Right cardiac atrium (tissue), 5 donors: ENCODE measurements around the gene AP4B1. TPM values are rescaled to one million over a fixed set of nuclear protein-coding genes. Genes with fewer than 3 reads are reported as not detected.

Experiments used
- ATAC-seq, 2 donors: fragments of 200-7000 bp; cut with Tn5 transposase; one replicate each; pipeline versions ENCODE4 v1.8.0 to v1.9.1; 2020; ENCODE audit warnings: moderate library complexity in 2 of 2, mild to moderate bottlenecking in 1 of 2
- DNase-seq, 3 donors: peaks; one replicate each; pipeline ENCODE4 v3.0.0-alpha.2; 2020
- H3K27ac ChIP-seq: one replicate; pipeline ENCODE4 v1.5.1; 2013; ENCODE audit warnings: mild to moderate bottlenecking, low read length, control low read depth, moderate library complexity
- H3K27me3 ChIP-seq: one replicate; pipeline ENCODE4 v1.6.1; 2013; ENCODE audit not compliant: control insufficient read depth, insufficient read depth
- H3K4me1 ChIP-seq: one replicate; pipeline ENCODE4 v1.6.1; 2013; ENCODE audit warnings: low read length; ENCODE audit not compliant: control insufficient read depth, insufficient read depth
- H3K4me3 ChIP-seq: one replicate; pipeline ENCODE4 v1.5.1; 2013; ENCODE audit warnings: low read length, control low read depth
- H3K9me3 ChIP-seq: one replicate; pipeline ENCODE4 v1.6.1; 2013; ENCODE audit warnings: low read length; ENCODE audit not compliant: control insufficient read depth
- WGBS: extraction: QIAGEN DNeasy Blood & Tissue Kit; methylation state at CpG from one replicate; pipeline ENCODE4 v1.1.7; 2013; 5-methylcytosine and 5-hydroxymethylcytosine counted together
- intact Hi-C, 4 donors: fragments of 100-400 bp; cut with DNase I; formaldehyde crosslinking; loops; one replicate each; pipeline versions ENCODE4 v1.11.0 to v1.14.0; 2022 to 2023
- polyA plus RNA-seq: library from polyadenylated mRNA; stranded (reverse); fragments of 200-250 nt; gene quantifications from one replicate; pipeline ENCODE4 v1.2.3, GENCODE V29; 2013
- total RNA-seq, 4 donors: library from RNA; stranded (reverse); fragmentation: NEBNext Ultra II Directional; extraction: Animal tissue kit (Norgen Biotek cat#: 25700); gene quantifications; one replicate each; pipeline ENCODE4 v1.2.1, GENCODE V29; 2021
- donor health status: healthy with polysubstance abuse.
- donor health status: DM: no; HTN: yes; CAD: no.
- donor health status: DM: no; HTN: no; CAD: no.
- donor health status: DM: no; HTN: yes; CAD: no; lungs with severe emphysema.
- donor health status: DM: yes; HTN: yes; CAD: no.

Gene AP4B1
- total and polyA plus RNA-seq, 5 donors: 8.9 to 16.7 (median 15.6) TPM

DNA sequence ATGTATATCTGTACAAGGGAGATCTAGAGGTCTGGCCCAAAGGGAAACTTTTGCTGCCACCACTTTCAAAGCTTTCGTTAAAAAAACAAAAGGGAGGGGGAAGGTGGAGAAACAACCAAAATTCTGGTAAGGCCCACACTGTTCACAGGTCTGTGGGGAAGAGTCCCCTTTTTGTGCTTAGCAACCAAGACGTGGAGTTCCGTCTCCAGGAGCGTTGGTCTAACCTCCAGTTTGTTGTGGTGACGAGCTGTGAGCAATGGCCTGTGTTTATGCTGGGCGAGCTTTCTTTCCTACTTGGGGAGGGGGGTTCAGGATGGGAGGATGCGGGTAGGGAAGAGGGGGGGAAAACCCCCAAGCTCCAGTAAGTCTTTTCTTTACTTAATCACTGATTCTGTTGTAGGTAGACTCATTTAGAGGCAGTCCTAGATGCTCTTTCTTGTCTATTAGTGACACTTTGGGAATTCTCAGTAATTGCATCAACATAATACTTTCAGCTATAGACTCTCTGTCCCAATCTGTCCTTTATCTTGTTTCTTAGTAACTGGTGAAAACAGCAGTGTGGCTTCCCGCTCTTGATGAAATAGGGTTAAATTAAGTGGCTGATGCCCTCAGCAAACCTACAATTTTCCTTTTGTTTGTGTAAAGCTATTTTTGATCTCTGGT is 26.0 kb upstream of the AP4B1 start:
- no peaks in the 10 kb centered on the region for H3K9me3 ChIP-seq
- WGBS: 2% methylated on average over 8 of the region's 8 CpGs
- peak overlapping the region; percentile 76 for H3K4me3 ChIP-seq
- intact Hi-C loops: loop anchor here in 1 of 4 donors (2.0 kb wide), 1 partner anchor 26 kb away; the partner anchor contains the start of genes AP4B1 and DCLRE1B
- H3K27me3 ChIP-seq: no peaks in the 10 kb centered on the region
- DNase-seq: peak in 1 of 3 donors; percentile 48
- peak; percentile 4 to 30 for ATAC-seq
- H3K27ac ChIP-seq: peak overlapping the region; percentile 77
- H3K4me1 ChIP-seq: peaks cover 3% of the 10 kb centered on the region

- Histone ChIP-seq H3K27me3 (no peaks in the 10 kb centered on the region), H3K4me3 (peak overlapping the region; percentile 76), H3K9me3 (no peaks in the 10 kb centered on the region), H3K27ac (peak overlapping the region; percentile 77), H3K4me1 (peaks cover 3% of the 10 kb centered on the region)
- DNase-seq (peak; percentile 53 to 81 (median 76)), ATAC-seq (peak; percentile 47 to 57)
- under 1% methylated on average over 64 of the region's 64 CpGs for WGBS
- intact Hi-C loops: loop anchor here in 2 of 4 donors (2.0 kb wide), 1 partner anchor 25 kb away; the partner anchor contains the start of genes AP4B1 (in 2 of the 2) and DCLRE1B (in 2 of the 2)
Measured at GRCh38 chr1:113929750-113930498, 25.3 kb upstream of the AP4B1 start.

DNA sequence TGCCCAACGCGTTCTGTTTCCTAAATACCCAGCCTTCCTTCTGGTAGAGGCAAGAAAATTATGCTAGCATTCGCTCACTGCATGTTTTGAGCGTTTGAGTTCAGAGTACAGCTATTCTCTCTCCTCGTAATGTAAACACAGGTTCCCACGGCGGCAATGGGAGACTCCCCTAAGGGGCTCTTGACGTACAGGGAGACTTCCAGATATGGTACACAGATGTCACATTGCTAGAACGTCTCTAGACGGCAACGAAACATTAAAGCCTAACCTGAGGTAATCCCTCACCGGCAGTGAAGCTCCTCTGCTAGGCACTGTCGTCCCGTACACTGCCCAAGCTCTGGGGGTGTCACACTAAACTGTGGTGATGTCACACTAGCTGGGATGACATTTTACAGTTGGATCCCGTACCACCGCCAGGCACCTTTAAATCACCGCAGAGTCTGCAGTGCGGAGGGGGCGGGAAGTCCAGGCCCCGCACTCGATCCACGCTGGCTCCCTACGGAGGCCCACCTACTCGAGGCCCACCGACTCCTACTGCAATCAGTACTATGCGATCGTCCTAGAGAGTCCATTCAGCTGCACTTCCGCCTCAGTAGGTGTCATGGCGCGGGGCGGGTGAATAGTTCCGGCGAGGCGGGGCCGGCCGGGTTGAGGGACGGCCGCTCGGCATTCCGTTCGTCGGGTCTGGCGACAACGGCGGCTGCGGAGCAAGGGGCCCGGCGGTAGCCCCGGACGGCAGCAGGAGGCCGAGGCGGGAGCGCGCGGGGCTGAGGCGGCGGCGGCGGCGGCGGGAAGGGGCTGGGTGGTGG is 24.5 kb upstream of the AP4B1 start, which contains the start of gene HIPK1:
HIPK1 (plus strand) TSS at position 384 of the 809 bp plus-strand sequence.
- DNase-seq (peak; percentile 94 to 97 (median 97)), ATAC-seq (peak; percentile 95)
- Histone ChIP-seq H3K9me3 (no peaks in the 10 kb centered on the region), H3K27ac (peak within 1 kb of the TSS; percentile 96), H3K4me3 (peak within 1 kb of the TSS; percentile 76), H3K4me1 (peaks cover 3% of the 10 kb centered on the region), H3K27me3 (no peaks in the 10 kb centered on the region)
- under 1% methylated on average over 61 of the region's 61 CpGs for WGBS
- intact Hi-C loops: loop anchor here in 1 of 4 donors (2.0 kb wide), 1 partner anchor 24 kb away; the partner anchor contains the start of genes AP4B1 and DCLRE1B

DNA sequence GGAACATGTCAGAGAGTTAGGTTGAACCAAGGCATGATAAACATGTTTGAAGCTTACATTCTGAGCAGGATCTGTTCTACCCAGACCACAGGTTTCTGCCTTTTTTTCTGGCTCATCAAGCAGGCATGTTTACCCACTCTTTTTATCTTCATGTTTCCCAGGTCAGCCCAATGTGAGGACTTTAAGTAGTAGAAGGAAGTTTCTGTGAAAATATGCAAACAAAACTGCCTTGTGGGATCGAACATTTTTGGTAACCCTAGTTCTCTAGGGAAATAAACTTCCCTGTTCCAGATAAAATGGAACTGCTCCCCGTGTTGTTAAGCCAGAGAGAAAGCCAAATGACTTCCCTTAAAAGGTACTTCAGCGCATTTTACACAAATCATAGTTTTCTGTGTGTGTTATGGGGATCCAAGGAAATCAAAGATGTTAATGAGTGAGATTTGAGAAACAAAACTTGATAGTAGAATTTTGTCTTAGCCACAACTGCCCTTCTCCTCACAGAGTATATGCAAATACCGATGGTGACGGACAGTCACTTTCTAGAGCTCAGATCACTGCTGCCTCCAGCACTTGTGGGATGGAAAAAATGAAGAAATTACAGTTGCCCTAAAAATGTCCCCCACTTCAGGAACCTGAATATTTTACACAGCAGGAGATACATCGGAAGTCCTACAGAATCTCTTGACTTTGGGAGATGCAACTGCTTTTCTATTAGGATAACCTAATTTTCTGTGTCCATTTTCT is 23.8 kb upstream of the AP4B1 start:
- DNase-seq: no peak
- Histone ChIP-seq H3K4me3 (peak overlapping the region; percentile 76), H3K27ac (peak overlapping the region; percentile 96), H3K9me3 (no peaks in the 10 kb centered on the region), H3K27me3 (no peaks in the 10 kb centered on the region), H3K4me1 (peaks cover 3% of the 10 kb centered on the region)
- ATAC-seq: no peak
- 16% methylated on average over 6 of the region's 6 CpGs for WGBS
- intact Hi-C loops: loop anchor here in 1 of 4 donors (2.0 kb wide), 1 partner anchor 24 kb away; the partner anchor contains the start of genes AP4B1 and DCLRE1B

DNA sequence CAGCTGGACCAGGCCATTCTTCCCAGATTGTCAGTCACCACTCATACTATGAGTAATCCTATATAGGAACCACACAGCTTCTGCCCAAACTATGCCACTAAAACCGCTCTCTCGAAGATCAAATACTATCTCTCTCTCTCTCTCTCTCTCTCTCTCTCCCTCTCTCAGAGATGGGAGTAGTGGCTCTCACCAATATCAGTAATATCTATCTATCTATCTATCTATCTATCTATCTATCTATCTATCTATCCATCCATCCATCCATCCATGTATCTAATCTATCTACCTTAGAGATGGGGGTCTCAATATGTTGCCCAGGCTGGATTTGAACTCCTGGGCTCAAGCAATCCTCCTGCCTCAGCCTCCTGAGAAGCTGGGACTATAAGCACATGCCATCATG is 19.9 kb upstream of the AP4B1 start:
- ATAC-seq: no peak
- intact Hi-C loops: no loop called here
- Histone ChIP-seq H3K4me1 (no peaks in the 10 kb centered on the region), H3K4me3 (no peak overlapping the region), H3K27me3 (no peaks in the 10 kb centered on the region), H3K27ac (no peak overlapping the region), H3K9me3 (no peaks in the 10 kb centered on the region)
- WGBS: 91% methylated on average over 2 of the region's 2 CpGs
- no peak for DNase-seq

GRCh38 chr1:113922957-113923356 is 18.4 kb upstream of the AP4B1 start:
- WGBS: 71% methylated on average over 4 of the region's 4 CpGs
- Histone ChIP-seq H3K4me1 (no peaks in the 10 kb centered on the region), H3K27me3 (no peaks in the 10 kb centered on the region), H3K9me3 (no peaks in the 10 kb centered on the region), H3K27ac (no peak overlapping the region), H3K4me3 (no peak overlapping the region)
- DNase-seq (no peak), ATAC-seq (no peak)
- intact Hi-C loops: no loop called here

- no peaks in the 10 kb centered on the region for H3K4me1 ChIP-seq
- H3K27me3 ChIP-seq: no peaks in the 10 kb centered on the region
- ATAC-seq (no peak), DNase-seq (no peak)
- H3K9me3 ChIP-seq: no peaks in the 10 kb centered on the region
- intact Hi-C loops: no loop called here
- no peak overlapping the region for H3K27ac ChIP-seq
- H3K4me3 ChIP-seq: no peak overlapping the region
Measured at GRCh38 chr1:113918243-113918642, 13.6 kb upstream of the AP4B1 start.

GRCh38 chr1:113917400-113918082 is 12.9 kb upstream of the AP4B1 start:
- intact Hi-C loops: no loop called here
- no peak for ATAC-seq
- DNase-seq: no peak
- no peak overlapping the region for H3K4me3 ChIP-seq
- 81% methylated on average over 2 of the region's 2 CpGs for WGBS
- H3K27me3 ChIP-seq: no peaks in the 10 kb centered on the region
- H3K4me1 ChIP-seq: peaks cover 6% of the 10 kb centered on the region
- H3K9me3 ChIP-seq: no peaks in the 10 kb centered on the region
- no peak overlapping the region for H3K27ac ChIP-seq

DNA sequence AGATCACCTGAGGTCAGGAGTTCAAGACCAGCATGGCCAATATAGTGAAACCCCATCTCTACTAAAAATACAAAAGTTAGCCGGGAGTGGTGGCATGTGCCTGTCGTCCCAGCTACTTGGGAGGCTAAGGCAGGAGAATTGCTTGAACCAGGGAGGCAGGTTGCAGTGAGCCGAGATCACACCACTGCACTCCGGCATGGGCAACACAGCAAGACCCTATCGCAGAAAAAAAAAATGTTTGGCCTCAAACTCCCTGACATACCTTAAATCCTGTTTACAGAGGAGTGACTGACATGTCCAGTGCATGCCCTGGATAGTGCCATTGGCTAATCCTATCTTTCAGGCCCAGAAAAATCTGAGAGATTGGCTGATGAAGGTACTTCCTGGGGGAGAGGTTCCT is 12.4 kb upstream of the AP4B1 start:
- DNase-seq: no peak
- intact Hi-C loops: no loop called here
- WGBS: 99% methylated on average over 5 of the region's 5 CpGs
- H3K4me1 ChIP-seq: peaks cover 6% of the 10 kb centered on the region
- H3K9me3 ChIP-seq: no peaks in the 10 kb centered on the region
- no peak for ATAC-seq
- H3K27ac ChIP-seq: no peak overlapping the region
- H3K4me3 ChIP-seq: no peak overlapping the region
- H3K27me3 ChIP-seq: no peaks in the 10 kb centered on the region
